Measurements from ENCODE around the gene FAM227A.
"Not testable (repeated sequence)": the region's sequence is repeated elsewhere in the genome, so short reads cannot be mapped to it uniquely, and the experiment has no call there.

Gene FAM227A

DNA sequence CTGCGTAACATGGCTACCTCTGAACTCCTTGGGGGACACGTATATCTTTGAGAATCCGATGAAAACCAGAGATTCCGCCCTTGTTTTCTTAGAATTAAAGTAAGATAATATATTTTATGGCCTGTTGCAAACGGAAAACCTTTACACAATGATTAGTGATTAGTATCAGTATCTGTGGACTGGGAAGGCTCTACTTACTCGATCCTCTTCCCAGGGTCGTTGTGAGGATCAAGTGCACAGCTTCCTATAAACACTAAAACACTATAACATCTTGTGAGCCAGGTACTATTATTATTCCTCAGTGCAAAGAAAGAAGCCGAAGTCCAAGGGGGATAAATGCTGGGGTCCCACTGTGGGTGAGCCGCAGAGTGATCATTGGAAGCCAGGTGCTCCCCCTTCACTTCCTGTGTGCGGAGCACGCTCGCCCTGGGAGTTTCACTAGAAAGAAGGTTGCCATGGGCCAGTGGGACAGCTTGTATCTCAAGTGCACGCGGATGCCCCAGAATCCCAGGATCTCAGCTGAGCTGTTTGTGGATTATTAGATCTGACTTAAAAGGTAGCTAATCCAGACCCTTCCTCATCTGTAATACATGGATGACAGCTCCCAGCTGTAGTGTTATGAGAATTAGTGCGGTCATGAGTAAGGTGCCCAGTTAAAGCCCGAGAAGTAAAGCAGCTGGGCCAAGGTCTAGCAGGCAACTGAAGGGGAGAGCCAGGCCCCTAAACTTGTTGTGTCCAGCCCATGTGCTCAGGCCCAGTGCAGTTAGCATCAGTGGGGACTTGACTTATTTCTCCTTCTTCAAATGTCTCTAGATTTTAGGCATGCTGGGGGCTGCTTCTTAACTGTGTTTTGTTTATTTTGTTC, 1.1 kb upstream of the FAM227A start:
- peak; percentile 17 for DNase-seq (ENCODE audit: low spot score)

DNA sequence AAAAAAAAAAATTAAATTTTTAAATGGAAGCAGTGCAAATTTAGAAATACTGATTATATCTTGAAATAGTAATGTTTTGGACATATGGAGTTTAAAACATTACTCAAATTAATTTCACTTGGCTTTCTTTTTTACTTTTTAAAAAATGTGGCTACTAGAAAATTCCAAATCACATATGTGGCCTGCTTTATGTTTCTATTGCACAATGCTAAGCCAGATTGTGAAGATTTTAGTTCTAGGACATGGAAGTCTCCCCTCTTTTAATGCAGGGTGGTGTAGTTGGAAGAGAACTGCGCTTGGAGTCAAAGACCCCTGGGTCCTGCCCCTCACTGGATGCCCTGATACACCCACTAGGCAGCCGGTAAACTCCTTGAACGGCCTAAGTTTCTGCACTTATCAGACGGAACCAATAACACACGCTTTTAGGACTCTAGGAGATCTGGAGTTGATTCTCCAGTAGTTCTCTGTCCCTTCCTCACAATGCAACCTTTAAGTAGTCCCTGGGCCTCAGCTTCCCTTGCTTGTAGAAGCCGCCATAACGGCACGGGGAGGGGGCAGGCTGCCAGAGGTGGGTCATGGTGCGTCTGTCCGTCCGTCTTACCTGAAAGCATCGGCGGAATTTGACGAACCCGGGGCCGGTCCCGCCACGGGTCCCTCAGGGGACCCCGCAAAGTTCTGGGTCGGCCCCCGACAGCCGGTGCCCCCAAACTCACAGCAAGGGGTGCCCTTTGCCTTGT, 505 bp downstream of the FAM227A start:
- no peak for DNase-seq (ENCODE audit: low spot score)

DNA sequence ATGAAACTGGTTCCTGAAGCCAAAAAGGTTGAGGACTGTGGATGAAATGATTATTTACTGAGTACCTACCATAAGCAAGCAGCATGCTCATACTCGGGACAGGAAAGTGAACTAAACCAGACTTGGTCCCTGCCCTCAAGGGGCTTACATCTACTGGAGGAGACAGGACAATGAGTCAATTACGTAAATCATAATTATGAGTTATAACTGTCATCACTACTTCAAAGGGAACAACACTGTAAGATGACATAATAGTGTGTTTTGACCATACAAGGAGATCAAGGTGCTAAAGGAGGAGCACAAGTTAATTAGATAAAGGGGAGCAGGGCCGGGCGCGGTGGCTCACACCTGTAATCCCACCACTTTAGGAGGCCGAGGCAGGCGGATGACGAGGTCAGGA, 2.5 kb downstream of the FAM227A start:
- no peak for DNase-seq (ENCODE audit: low spot score)

DNA sequence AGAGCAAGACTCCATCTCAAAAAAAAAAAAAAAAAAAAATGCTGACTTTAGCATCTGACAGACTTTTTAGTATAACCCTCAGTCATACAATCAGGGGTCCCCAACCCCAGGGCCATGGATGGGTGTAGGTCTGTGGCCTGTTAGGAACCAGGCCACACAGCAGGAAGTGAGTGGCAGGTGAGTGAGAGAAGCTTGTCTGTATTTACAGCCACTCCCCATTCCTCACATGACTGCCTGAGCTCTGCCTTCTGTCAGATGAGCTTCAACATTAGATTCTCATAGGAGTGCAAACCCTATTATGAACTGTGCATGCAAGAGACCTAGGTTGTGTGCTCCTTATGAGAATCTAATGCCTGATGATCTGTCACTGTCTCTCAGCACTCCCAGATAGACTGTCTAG, 3.3 kb downstream of the FAM227A start:
- DNase-seq (ENCODE audit: low spot score): no peak

DNA sequence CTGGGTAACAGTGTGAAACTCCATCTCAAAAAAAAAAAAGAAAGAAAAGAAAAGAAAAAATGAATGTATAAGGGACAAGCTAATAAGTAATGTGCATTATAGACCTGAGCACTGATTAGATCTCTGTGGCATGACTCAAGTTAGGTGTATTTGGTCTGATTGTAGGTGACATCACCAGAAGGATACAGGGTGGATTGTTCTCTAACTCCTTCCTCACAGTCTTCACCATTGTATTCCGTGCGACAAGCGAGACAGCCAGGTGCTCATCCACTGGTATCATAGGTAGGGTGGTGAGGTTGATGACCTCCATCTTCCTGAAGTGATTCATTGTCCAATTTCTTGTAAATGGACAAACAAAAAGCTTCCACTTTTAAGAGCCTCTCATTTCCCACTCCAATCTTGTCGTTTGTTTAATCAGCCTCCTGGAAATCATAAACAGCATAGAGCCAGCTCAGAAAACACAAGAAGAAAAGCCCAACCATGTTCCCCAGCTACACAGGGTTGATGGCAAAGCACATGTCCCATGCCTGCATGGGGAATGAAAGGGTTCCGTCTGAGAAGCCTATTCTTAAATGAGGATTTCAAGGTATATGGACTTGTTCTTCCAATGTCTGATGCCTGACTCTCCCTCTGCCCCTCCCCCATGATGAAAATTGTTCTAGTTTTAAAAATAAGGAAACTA, 6.2 kb downstream of the FAM227A start:
- no peak for DNase-seq (ENCODE audit: low spot score)

DNA sequence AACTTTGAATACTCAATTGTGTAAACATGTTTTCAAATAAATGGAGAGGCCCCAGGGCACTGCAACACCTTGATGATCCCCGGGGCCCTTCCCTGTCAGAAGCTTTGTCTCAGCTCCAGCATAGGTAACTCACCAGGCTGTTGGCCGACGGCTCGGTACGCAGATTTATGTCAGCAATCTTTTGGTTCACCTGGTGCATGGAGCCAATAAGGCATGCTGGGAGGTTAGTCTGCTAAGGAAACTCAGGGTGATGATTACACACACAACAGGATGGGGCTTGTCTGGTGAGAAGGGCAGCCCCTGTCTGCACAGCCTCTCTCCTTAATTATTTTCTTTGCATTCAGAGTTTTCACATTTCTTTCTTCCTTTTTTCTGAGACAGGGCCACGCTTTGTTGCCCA, 10.8 kb downstream of the FAM227A start:
- DNase-seq (ENCODE audit: low spot score): no peak

DNA sequence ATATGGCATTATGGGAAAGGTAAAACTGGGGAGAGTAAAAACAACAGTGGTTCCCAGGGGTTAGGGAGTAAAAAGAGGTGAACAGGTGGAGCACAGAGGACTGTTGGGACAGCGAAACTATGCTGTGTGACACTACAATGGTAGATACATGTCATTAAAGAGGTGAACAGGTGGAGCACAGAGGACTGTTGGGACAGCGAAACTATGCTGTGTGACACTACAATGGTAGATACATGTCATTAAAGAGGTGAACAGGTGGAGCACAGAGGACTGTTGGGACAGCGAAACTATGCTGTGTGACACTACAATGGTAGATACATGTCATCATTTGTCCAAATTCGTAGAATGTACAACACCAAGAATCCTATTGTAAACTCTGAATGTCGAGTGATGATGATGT, 11.9 kb downstream of the FAM227A start:
- not testable (repeated sequence) for DNase-seq (ENCODE audit: low spot score)

DNA sequence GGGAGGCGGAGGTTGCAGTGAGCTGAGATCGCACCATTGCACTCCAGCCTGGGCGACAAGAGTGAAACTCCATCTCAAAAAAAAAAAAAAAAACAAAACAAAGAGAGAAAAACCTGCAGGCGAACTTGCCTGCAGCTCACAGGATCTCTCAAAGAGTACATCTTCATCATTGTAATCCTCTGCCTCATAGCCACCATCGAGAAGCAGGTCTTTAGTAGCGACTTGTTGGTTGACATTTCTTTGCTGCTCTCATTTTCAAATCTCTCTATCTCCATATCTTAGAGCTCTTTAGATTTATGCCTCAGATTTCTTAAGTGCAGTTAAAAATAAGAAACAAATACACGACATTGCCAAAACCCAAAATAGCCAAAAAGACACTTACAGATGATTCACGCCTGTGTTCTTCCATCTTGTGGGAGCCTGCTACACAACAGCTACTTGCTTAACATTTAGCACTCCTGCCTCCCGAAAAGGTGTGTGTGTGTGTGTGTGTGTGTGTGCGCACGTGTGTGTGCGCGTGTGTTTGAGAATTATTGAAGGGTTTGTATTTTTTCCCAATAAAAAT, 14.6 kb downstream of the FAM227A start:
- no peak for DNase-seq (ENCODE audit: low spot score)

DNA sequence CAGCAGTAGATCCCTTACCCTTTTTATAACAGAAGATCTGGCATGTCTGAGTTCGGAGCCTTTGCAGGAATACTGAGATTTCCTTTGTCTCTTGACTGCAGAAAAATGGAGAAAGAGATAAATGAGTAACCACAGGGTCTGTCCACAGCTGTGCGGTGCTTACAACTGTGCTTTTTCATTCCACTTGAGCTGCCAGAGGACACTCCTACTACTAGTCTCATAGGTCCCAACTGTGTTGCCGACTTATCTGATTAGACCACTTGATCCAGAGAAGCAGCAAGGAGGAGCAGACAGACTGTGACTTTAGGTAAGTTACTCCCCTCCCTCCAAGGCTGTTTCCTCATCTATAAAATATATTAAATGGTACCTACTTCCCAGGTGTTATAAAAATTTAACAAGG, 17.5 kb downstream of the FAM227A start:
- DNase-seq (ENCODE audit: low spot score): no peak

DNA sequence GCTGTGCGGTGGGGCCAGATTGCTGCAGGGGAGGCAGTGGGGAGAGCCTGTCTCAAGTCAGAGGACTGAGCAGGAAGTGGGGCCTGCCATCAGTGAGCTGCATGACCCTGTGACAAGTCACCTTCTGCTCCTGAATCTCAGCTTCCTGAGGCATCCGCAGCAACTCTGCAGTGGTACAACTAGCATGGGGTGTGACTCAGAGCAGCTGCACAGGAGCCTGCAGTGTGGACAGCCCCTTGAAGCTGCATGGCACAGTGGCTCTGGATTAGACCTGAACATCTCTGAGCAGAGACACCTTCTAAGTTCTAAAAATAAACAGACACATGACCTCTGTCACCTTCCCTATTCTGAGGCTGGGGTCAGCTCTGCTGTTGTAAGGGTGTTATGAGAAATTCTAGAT, 18.0 kb downstream of the FAM227A start:
- no peak for DNase-seq (ENCODE audit: low spot score)

DNA sequence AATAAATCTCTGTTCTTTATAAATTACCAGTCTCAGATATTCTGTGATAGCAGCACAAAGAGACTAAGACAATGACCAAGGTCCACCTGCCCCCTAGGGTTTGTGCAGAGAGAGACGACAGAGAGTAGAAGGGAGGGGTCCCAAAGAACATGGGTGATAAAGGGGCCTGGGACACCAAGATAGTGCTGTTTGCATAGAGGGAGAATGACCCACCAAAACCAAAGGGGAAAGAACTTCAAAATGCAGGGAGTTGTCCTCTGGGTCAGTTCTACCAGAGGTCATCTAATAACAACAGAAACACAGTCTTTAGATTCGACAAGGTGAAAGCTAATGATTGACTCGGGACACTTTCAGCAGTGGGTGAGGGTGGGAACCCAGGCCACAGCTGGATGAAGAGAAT, 23.7 kb downstream of the FAM227A start:
- DNase-seq (ENCODE audit: low spot score): no peak

DNA sequence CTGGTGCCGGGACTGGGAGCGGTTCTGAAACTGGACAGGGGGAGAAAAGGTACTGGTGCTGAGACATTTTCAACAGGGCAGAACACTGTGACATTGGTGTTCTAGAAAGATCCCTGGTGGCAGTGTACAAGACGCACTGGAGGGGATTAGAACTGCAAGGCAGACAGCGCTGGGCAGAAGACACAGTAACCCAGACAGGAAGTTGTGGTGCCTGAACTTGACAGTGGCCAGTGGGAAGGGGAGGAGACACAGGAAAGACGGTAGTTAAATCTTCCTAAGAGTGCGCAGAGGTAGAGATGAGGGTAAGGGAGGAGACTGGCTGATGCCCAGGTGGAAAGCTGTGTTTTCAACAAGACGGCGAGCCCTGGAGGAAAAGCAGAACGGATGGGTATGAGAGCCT, 24.5 kb downstream of the FAM227A start:
- no peak for DNase-seq (ENCODE audit: low spot score)

DNA sequence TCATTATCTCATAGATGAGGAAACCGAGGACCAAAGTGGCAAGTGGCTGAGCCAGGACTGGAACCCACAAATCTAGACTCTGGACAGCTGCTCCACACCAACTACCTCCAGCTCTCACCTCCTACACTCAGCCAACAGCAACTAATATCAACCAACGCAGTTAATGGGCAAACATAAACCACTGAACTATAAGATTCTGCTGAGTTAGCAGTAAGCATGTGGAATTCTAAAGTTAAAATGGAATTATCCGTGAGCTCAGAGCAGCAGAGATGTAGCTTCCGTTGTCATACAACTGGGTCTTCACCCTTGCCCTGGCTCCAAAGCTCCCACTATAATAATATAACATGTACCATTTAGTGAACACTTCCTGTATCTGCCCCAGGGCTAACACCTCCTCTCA, 27.1 kb downstream of the FAM227A start:
- no peak for DNase-seq (ENCODE audit: low spot score)

DNA sequence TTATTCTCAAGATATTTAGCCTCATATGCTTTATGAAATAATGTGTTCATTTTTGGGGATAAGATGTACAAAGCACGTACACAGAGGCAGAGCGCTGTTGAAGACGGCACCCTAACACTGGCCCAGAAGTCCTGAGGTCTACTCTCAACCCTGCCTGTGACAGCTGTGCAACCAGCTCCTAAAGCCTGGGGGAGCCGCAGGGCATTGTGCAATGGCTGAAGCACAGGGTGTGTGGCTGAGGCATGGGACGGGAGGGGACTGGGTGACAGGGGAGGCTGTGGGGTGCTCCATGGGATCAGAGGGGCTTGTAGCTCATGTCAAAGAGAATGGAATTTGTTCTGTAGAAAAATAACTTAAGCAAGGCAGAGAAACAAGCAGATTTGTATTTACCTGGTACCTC, 27.7 kb downstream of the FAM227A start:
- no peak for DNase-seq (ENCODE audit: low spot score)

DNA sequence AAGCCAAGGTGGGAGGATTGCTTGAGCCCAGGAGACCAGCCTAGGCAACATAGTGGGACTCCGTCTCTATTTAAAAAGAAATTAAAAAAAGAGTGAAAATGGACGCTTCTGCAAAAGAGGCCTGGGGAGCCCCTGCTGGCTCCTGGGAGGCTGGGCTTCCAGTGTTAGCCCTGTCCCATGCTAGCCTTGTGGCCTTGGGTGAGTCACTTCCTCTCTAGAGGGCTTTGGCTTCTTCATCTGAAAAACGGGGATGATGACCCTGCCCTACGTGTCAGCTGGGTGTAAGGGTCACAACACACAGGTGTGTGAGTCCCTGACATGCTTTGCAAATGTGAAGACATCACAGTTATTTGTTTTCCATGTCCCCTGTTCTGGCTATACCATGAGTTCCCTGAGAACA, 32.8 kb downstream of the FAM227A start:
- no peak for DNase-seq (ENCODE audit: low spot score)

DNA sequence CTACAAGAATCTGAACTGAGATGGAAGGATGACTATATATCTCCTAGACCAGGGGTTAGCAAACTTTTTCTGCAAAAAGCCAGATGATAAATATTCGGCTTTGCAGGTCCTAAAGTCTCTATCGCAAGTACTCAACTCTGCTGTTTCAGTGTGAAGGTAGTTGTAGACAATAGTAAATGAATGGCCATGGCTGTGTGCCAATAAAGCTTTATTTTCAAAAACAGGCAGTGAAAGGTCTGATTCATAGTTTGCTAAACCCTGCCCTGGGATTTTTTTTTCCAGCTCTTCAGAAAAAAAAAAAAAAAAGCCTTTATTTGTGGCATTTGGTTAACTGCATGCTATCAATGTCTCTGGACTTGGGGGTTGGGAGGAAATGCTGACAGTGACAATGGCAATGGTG, 37.5 kb downstream of the FAM227A start:
- no peak for DNase-seq (ENCODE audit: low spot score)

DNA sequence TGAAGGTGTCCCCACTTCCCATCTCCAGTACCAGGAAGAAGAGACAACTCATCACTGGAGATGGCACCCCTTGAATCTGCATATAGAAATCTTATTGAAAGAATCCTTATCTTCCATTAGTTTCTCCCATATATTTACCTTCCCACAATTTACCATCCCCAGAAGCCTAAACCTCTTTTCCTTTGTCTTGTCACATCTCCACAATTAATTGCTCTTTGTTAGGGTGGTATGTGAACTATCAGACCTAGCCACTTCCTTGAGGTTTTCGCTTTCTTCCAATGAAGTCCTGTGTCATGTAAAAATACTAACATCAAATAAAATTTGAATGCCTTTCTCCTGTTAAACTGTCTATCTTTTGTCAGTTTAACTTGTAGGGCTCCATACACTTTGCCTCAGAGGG, 37.9 kb downstream of the FAM227A start:
- DNase-seq (ENCODE audit: low spot score): no peak

DNA sequence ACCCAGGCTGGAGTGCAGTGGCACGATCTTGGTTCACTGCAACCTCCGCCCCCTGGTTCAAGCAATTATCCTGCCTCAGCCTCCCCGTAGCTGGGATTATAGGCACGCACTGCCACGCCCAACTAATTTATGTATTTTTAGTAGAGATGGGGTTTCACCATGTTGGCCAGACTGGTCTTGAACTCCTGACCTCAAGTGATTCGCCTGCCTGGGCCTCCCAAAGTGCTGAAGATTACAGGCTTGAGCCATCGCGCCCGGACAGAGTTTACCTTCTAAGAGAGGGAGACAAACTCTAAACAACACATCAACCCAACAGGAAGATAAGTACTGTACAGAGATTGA, 41.2 kb downstream of the FAM227A start:
- not testable (repeated sequence) for DNase-seq (ENCODE audit: low spot score)

DNA sequence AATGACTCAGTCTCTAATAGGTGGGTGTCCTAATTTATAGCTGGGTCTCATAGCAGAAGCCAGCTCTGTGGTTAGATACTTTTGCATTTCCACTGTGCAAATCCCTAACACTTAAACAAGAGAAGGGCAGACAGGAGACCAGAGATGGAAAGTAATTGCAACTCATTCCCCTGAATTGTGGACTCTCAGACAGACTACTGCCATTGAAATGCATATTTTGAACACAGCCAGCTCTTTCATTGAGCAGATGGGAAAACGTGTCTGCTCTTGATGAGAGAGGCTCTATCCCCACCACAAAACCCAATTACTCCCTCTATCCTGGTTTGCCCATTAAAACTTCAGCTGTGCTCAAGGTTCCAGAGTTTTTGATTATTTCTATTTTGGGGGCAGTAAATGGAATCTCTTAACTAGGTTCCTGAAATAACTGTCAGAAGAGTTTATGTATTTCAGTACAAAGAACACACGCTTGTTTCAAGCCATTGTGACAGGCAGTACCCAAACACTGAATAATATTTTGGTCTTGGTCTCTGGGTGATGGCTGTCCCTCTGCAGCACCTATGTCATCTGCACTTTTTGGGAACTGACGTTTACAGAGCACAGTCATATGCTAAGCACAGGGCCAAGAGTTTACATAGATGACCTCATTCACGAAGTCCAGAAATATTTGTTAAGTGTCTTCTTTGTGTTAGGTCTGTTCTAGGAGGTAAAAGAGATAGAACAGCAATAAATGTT, 41.7 kb downstream of the FAM227A start:
- no peak for DNase-seq (ENCODE audit: low spot score)

DNA sequence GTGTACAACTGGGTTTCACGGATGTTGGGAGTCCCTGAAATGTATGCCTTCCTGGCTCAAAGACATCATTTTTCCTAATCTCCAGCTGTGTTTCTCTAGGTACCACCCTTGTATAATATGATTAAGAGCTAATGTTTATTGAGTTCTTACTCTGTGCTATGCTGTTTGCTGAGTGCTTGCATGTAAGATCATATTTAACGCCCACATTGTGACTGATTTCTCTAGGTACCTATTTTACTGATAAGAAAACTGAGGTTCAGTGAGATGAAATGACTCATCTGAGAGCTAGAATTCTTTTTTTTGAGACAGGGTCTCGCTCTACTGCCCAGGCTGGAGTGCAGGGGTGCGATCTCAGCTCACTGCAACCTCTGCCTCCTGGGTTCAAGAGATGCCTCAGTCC, 42.6 kb downstream of the FAM227A start:
- no peak for DNase-seq (ENCODE audit: low spot score)

DNA sequence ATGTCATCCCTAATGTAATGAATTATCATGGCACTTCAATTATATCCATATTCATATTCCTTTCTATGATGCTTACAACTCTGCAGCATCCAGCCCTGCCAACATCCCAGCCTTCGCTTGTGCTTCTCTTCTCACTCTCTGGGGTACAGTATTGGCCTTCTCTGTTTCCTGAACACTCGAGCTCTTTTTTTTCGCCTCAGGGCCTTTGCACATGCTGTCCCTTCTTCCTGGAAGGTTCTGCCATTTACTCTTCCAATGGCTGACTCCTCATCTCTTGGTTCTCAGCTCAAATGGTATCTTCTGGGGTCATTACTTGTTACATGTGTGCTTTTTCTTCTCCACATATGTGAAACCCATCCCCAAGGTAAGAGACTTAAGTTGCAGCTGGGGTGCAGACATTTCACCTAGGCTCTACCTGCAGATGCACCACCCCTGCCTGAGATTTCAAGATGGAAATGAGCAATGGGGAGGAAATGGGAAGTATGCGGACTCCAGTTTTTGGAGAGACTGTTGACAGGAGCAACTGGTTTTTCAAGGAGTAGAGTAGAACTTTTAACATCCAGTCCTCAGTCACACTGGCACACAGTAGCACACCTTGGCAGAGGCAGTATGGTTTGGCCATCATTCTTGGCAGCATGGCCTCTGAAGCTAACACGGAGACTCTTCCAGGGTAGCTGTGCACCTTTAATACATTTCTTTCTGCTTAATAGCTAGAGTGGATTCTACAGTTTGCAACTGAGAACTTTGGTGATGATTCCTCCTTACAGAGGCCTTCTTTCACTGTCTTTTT, 43.8 kb downstream of the FAM227A start:
- DNase-seq (ENCODE audit: low spot score): no peak
